PC-3 (cell line): Measurements from ENCODE around the gene ADAMTS13. TPM values are rescaled to one million over a fixed set of nuclear protein-coding genes. Genes with fewer than 3 reads are reported as not detected.

Experiments
- ATAC-seq: fragments of 200-7000 bp; cut with Tn5 transposase; 2 replicates; pipeline ENCODE4 v1.9.1; 2020; ENCODE audit warnings: mild to moderate bottlenecking, moderate library complexity
- BruUV-seq: library from RNA; stranded (reverse); fragments of 400-500 nt; replicated peaks from 2 replicates; lab custom pipeline; 2021; lab: Mats Ljungman, UMichigan
- CTCF ChIA-PET: fragments of 300-600 bp; sonication (Branson Sonifier 250); formaldehyde crosslinking; loops from one replicate; lab custom pipeline; 2022; ENCODE audit warnings: antibody characterized with exemption; lab: Charles Lee
- POLR2A ChIA-PET: fragments of 300-600 bp; sonication (Branson Sonifier 250); formaldehyde crosslinking; loops from one replicate; lab custom pipeline; 2022; ENCODE audit warnings: antibody characterized with exemption; ENCODE audit not compliant: unreplicated experiment; lab: Charles Lee
- DNase-seq: peaks from one replicate; pipeline ENCODE4 v3.0.0-alpha.2; 2015
- H2AFZ ChIP-seq: fragments of 300-600 bp; sonication (generic); 2 replicates; pipeline ENCODE4 v1.6.0; 2016; ENCODE audit warnings: antibody characterized with exemption, low read length
- H3F3A ChIP-seq: fragments of 300-600 bp; sonication (generic); one replicate; pipeline ENCODE4 v1.6.0; 2017; ENCODE audit warnings: antibody characterized with exemption, low read length, control low read depth, mild to moderate bottlenecking; ENCODE audit not compliant: unreplicated experiment
- H3K27ac ChIP-seq: fragments of 300-600 bp; sonication (generic); 2 replicates; pipeline ENCODE4 v1.5.1; 2016; ENCODE audit warnings: mild to moderate bottlenecking, low read length
- H3K27me3 ChIP-seq: fragments of 300-600 bp; sonication (generic); 2 replicates; pipeline ENCODE4 v1.6.1; 2016; ENCODE audit warnings: low read length, mixed read lengths
- H3K36me3 ChIP-seq: fragments of 300-600 bp; sonication (generic); 2 replicates; pipeline ENCODE4 v1.6.1; 2016; ENCODE audit warnings: low read depth, mixed run types, low read length, mixed read lengths
- H3K4me1 ChIP-seq: fragments of 300-600 bp; sonication (generic); 2 replicates; pipeline ENCODE4 v1.5.1; 2016; ENCODE audit warnings: low read length; ENCODE audit not compliant: insufficient read depth
- H3K4me2 ChIP-seq: fragments of 300-600 bp; sonication (generic); 2 replicates; pipeline ENCODE4 v1.6.0; 2016; ENCODE audit warnings: low read length
- H3K4me3 ChIP-seq: fragments of 300-600 bp; sonication (generic); 2 replicates; pipeline ENCODE4 v1.5.1; 2016; ENCODE audit warnings: mild to moderate bottlenecking, low read length, mixed read lengths
- H3K79me2 ChIP-seq: fragments of 300-600 bp; sonication (generic); 2 replicates; pipeline ENCODE4 v1.6.1; 2017; ENCODE audit warnings: low read length, mixed read lengths
- H3K9ac ChIP-seq: fragments of 300-600 bp; sonication (generic); 2 replicates; pipeline ENCODE4 v1.6.0; 2016; ENCODE audit warnings: mild to moderate bottlenecking, low read length
- H3K9me2 ChIP-seq: fragments of 300-600 bp; sonication (generic); replicated peaks from 2 replicates; pipeline ENCODE4 v1.6.1; 2016; ENCODE audit warnings: mixed run types, low read length, mixed read lengths
- H3K9me3 ChIP-seq: fragments of 300-600 bp; sonication (generic); 2 replicates; pipeline ENCODE4 v1.6.1; 2016; ENCODE audit warnings: low read length, mixed read lengths
- H4K20me1 ChIP-seq: fragments of 300-600 bp; sonication (generic); 2 replicates; pipeline ENCODE4 v1.6.1; 2016; ENCODE audit warnings: low read length, mixed read lengths
- CTCF ChIP-seq: fragments of 300-600 bp; sonication (generic); conservative IDR thresholded peaks from 2 replicates; pipeline ENCODE4 v1.5.1; 2017; ENCODE audit warnings: antibody characterized with exemption, low read depth, mild to moderate bottlenecking, low read length
- EZH2 ChIP-seq: fragments of 300-600 bp; sonication (generic); IDR thresholded peaks from one replicate; pipeline ENCODE4 v1.6.1; 2017; ENCODE audit warnings: antibody characterized with exemption, mild to moderate bottlenecking, low read length; ENCODE audit not compliant: unreplicated experiment
- EZH2phosphoT487 ChIP-seq: fragments of 300-600 bp; sonication (generic); IDR thresholded peaks from 2 replicates; pipeline ENCODE4 v1.6.1; 2018; ENCODE audit warnings: mild to moderate bottlenecking, antibody characterized with exemption, low read length, borderline replicate concordance
- intact Hi-C: fragments of 100-400 bp; cut with micrococcal nuclease; formaldehyde crosslinking; loops from 2 replicates; pipeline ENCODE4 v1.9.0; 2023
- total RNA-seq: library from RNA; depleted of rRNA; stranded (reverse); fragments of >200 nt; gene quantifications from 2 replicates; pipeline ENCODE4 v1.2.3, GENCODE V29; 2014

ADAMTS13 gene
- total RNA-seq, 1 experiment from 2014 or later, result 0.95 TPM

GRCh38 chr9:133428617-133429101 is 6.5 kb downstream of the ADAMTS13 start:
- no peaks in the 10 kb centered on the region for H4K20me1 ChIP-seq
- H2AFZ ChIP-seq, result no peak overlapping the region
- no TSS peak for BruUV-seq
- H3F3A ChIP-seq, result no peaks in the 10 kb centered on the region
- TF ChIP-seq EZH2 (no peak), EZH2phosphoT487 (no peak), CTCF (no peak)
- no peak overlapping the region for H3K4me3 ChIP-seq
- DNase-seq, result no peak
- CTCF ChIA-PET, result no interaction called here
- no peak for ATAC-seq
- H3K9me2 ChIP-seq, result no peaks in the 10 kb centered on the region
- H3K36me3 ChIP-seq, result no peaks in the 10 kb centered on the region
- H3K4me2 ChIP-seq, result no peak overlapping the region
- intact Hi-C loops, result no loop called here
- no peak overlapping the region for H3K9ac ChIP-seq
- H3K9me3 ChIP-seq, result no peaks in the 10 kb centered on the region
- no peaks in the 10 kb centered on the region for H3K27me3 ChIP-seq
- POLR2A ChIA-PET, result no interaction called here
- no peak overlapping the region for H3K27ac ChIP-seq
- no peaks in the 10 kb centered on the region for H3K4me1 ChIP-seq
- no peaks in the 10 kb centered on the region for H3K79me2 ChIP-seq

- H3K27ac ChIP-seq, result no peak overlapping the region
- no peak overlapping the region for H3K9ac ChIP-seq
- H3K4me1 ChIP-seq, result no peaks in the 10 kb centered on the region
- H3K4me3 ChIP-seq, result no peak overlapping the region
- no peaks in the 10 kb centered on the region for H3F3A ChIP-seq
- H3K27me3 ChIP-seq, result no peaks in the 10 kb centered on the region
- ATAC-seq (no peak), DNase-seq (no peak)
- BruUV-seq, result no TSS peak
- H3K4me2 ChIP-seq, result no peak overlapping the region
- H4K20me1 ChIP-seq, result no peaks in the 10 kb centered on the region
- no peaks in the 10 kb centered on the region for H3K9me3 ChIP-seq
- intact Hi-C loops, result no loop called here
- ChIA-PET POLR2A (no interaction called here), CTCF (no interaction called here)
- no peaks in the 10 kb centered on the region for H3K9me2 ChIP-seq
- TF ChIP-seq EZH2, result no peak
- no peak for TF ChIP-seq CTCF
- no peak for TF ChIP-seq EZH2phosphoT487
- H3K36me3 ChIP-seq, result no peaks in the 10 kb centered on the region
- H2AFZ ChIP-seq, result no peak overlapping the region
- H3K79me2 ChIP-seq, result no peaks in the 10 kb centered on the region
Observed at GRCh38 chr9:133429214-133429613, 7.0 kb downstream of the ADAMTS13 start.

GRCh38 chr9:133429641-133430161 is 7.5 kb downstream of the ADAMTS13 start:
- BruUV-seq, result no TSS peak
- TF ChIP-seq CTCF (0 out of 2 replicates have a peak, but pooled peaks have one; percentile 13), EZH2 (no peak), EZH2phosphoT487 (no peak)
- Histone ChIP-seq H2AFZ (no peak overlapping the region), H3K9me2 (no peaks in the 10 kb centered on the region), H3K4me1 (no peaks in the 10 kb centered on the region), H3K4me2 (no peak overlapping the region), H3K4me3 (no peak overlapping the region), H3K9ac (no peak overlapping the region), H3K9me3 (no peaks in the 10 kb centered on the region), H4K20me1 (no peaks in the 10 kb centered on the region), H3K27ac (no peak overlapping the region), H3K36me3 (no peaks in the 10 kb centered on the region), H3K27me3 (no peaks in the 10 kb centered on the region), H3K79me2 (no peaks in the 10 kb centered on the region), H3F3A (no peaks in the 10 kb centered on the region)
- ChIA-PET CTCF (no interaction called here), POLR2A (no interaction called here)
- intact Hi-C loops, result no loop called here
- ATAC-seq, result no peak
- no peak for DNase-seq
